DOHH2 (cell line): Measurements from ENCODE around the gene ZMAT5.

Source experiments
- CTCF ChIP-seq: fragments of 200-600 bp; sonication (generic); IDR thresholded peaks from one replicate; pipeline ENCODE4 v1.5.1; 2014; ENCODE audit warnings: antibody characterized with exemption, mild to moderate bottlenecking, low read depth, low read length; ENCODE audit not compliant: poor library complexity, severe bottlenecking
- EZH2phosphoT487 ChIP-seq: fragments of 200-600 bp; sonication (generic); IDR thresholded peaks from 2 replicates; pipeline ENCODE4 v1.6.1; 2017; ENCODE audit warnings: borderline replicate concordance, mild to moderate bottlenecking, antibody characterized with exemption, low read length, moderate library complexity, mixed read lengths

GRCh38 chr22:29691636-29692326, 75.0 kb downstream of the ZMAT5 start:
- TF ChIP-seq CTCF (no peak), EZH2phosphoT487 (no peak)
